Coronary artery (tissue), 2 donors: ENCODE data around the gene ATP5PD.
"Not testable (repeated sequence)": the region's sequence is repeated elsewhere in the genome, so short reads cannot be mapped to it uniquely, and the experiment has no call there.

ENCODE experiments used
- DNase-seq: peaks from one replicate; pipeline ENCODE4 v3.0.0-alpha.2; 2017; ENCODE audit warnings: low spot score
- H3K27ac ChIP-seq, 2 donors: fragments of 200-600 bp; sonication (generic); one replicate each; pipeline ENCODE4 v1.5.1; 2016 to 2019
- H3K4me3 ChIP-seq: fragments of 200-600 bp; sonication (generic); 2 replicates; pipeline ENCODE4 v1.5.1; 2016; ENCODE audit warnings: mild to moderate bottlenecking, moderate library complexity
- CTCF ChIP-seq: fragments of 200-600 bp; sonication (generic); IDR thresholded peaks from one replicate; pipeline ENCODE4 v1.5.1; 2019; ENCODE audit warnings: antibody characterized with exemption

The ATP5PD gene

GRCh38 chr17:75034236-75034908, 12.4 kb downstream of the ATP5PD start:
- no peak for TF ChIP-seq CTCF
- H3K4me3 ChIP-seq: peak overlapping the region; percentile 82
- DNase-seq: peak; percentile 92
- peak overlapping the region; percentile 94 to 96 for H3K27ac ChIP-seq

GRCh38 chr17:75033346-75034235, 13.2 kb downstream of the ATP5PD start:
- TF ChIP-seq CTCF: no peak
- Histone ChIP-seq H3K4me3 (peak overlapping the region; percentile 82), H3K27ac (peak overlapping the region; percentile 94 to 96)
- DNase-seq: peak; percentile 96

- no peak for TF ChIP-seq CTCF
- DNase-seq: no peak
- Histone ChIP-seq H3K27ac (peak overlapping the region; percentile 94 to 96), H3K4me3 (peak overlapping the region; percentile 82)
These were observed 14.0 kb downstream of the ATP5PD start for GRCh38 chr17:75032720-75033280.

GRCh38 chr17:75031972-75032719, 14.6 kb downstream of the ATP5PD start:
- peak; percentile 93 for DNase-seq
- H3K4me3 ChIP-seq: peak overlapping the region; percentile 82
- TF ChIP-seq CTCF: no peak
- H3K27ac ChIP-seq: peak overlapping the region; percentile 62 to 79

GRCh38 chr17:75030161-75030560, 16.6 kb downstream of the ATP5PD start:
- Histone ChIP-seq H3K4me3 (no peak overlapping the region), H3K27ac (no peak overlapping the region)
- TF ChIP-seq CTCF: no peak
- DNase-seq: no peak

- H3K27ac ChIP-seq, H3K4me3 ChIP-seq, DNase-seq: not testable (repeated sequence)
These were observed 20.1 kb downstream of the ATP5PD start for GRCh38 chr17:75026650-75027049.

- H3K4me3 ChIP-seq, DNase-seq, H3K27ac ChIP-seq: not testable (repeated sequence)
These were observed 21.4 kb downstream of the ATP5PD start for GRCh38 chr17:75025398-75025734.
